Stimulated activated CD8-positive, alpha-beta memory T cell treated with anti-CD3 and anti-CD28 coated beads, Interleukin-12 subunit alpha, Interleukin-12 subunit beta, amount 100 ng/mL, for 4 hours (primary cell): ENCODE results near the gene SP140L.
"Not testable (repeated sequence)": the region's sequence is repeated elsewhere in the genome, so short reads cannot be mapped to it uniquely, and the experiment has no call there.

ENCODE experiments used
- DNase-seq: peaks from one replicate; pipeline ENCODE4 v3.0.0-alpha.2; 2020; ENCODE audit warnings: low read depth

Gene SP140L

DNA sequence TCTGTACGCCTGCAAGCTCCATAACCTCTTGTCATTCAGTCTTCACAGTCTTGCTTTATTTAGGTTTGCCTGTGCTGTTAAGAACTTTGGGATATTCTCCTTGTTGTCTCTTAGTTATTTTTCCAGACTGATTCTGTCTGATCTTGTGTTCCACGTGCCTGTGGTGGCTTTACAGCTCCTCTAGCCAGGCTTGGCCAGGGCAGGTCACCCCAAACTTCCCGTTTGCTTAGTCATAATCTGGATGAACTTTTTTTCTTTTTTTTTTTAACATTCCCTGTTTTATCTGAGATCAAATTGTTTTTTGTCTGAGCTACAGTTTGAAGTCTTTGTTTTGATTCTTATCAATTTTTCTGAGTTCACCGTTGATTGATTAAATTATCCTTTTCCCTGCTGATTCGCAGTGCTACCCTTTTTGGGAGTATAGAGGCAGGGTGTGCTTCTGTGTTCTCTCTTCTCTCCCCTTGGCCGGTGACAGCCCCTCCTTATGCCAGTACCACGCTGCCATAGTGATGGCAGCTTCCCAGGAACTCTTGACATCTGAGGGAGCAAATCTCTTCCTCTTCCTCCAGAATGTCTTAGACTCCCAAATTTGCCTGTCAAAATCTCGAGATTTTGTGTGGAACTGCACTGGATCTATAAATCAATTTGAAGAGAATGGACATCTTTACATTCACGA lies 91.5 kb downstream of the SP140L start:
- no peak for DNase-seq

DNA sequence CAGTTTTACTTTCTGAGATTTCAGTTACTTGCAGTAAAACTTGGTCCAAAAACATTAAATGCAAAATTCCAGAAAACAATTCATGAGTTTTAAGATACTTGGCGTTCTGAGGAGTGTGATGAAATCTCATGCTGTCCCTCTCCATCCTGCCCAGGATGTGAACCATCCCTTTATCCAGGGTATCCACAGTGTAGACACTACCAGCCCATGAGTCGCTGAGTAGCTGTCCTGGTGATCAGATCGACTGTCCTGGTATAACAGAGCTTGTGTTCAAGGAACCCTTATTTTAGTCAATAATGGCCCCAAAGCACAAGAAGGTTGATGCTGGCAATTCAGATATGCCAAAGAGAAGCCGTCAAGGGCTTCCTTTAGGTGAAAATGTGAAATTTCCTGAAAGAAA lies 92.2 kb downstream of the SP140L start:
- no peak for DNase-seq

DNA sequence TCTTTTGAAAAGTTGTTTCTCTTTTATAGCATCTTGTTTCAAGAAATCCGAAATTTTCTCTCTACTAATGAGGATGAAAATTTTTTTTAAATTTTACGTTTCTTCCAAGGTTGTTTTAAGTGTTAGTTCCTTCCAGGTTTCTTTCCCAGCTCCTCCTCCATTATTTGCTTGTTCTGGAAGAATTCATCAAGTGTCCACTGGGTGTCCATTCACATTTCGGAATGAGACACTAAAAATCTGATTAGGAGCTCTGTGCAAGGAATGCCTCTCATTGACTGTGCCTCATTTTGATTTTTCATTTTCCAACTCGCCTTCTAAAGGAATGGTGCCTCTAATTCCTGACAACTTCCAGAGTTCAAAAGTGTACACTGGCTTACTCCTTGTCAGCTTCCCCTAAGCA lies 95.2 kb downstream of the SP140L start:
- DNase-seq, result no peak

DNA sequence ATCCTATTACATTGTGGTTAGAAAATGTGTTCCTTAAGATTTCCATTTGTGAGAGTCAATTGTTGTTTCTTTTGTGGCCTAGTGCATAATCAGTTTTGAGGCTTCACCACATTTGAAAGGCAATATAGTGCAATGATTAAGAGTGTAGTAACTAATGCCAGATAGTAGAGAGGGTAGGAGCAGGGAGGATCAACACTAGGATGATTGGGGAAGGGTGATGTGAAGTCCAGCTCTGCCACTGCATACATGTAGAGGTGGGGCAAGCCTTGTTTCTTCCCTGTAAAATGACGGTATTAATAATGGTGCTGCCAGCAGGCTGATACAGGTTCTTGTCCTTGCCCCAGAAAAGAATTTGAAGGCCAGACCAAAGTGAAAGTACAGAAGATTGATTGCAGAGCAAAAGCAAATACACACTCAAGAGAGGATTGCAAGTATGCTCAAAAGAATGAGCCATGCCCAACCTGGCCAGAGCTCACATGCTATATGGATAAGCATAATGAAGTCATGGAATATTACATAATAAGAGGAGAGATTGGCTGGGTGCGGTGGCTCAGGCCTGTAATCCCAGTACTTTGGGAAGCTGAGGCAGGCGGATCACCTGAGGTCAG lies 97.0 kb downstream of the SP140L start:
- no peak for DNase-seq

DNA sequence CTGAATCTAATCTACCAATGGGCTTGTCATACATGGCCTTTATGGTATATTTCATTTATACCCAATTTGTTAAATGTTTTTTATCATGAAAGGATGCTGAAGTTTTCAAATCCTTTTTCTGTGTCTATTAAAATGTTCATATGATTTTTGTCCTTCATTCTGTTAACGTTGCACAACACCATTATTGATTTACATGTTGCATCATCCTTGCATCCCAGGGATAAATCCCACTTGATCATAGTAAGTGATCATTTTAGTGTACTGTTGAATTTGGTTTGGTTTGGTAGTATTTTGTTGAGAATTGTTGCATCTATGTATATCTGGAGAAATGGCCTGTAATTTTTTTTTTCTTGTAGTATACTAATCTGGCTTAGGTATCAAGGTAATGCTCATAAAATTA lies 98.4 kb downstream of the SP140L start:
- DNase-seq, result no peak

DNA sequence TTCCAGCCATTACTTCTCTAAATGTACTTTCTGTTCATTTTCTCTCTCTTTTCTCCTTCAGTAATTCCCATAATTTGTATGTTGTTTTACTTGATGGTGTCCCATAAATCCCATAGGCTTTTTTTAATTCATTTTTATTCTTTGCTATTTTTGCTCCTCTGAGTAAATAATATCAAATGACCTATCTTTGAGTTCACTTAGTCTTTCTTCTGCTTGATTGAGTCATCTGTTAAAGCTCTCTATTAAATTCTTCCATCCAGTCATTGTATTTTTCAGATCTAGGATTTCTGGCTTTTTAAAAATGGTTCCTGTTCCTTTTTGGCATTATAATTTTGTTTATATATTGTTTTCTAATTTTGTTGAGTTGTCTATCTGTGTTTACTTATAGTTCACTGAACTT lies 102.5 kb downstream of the SP140L start:
- DNase-seq, result no peak

DNA sequence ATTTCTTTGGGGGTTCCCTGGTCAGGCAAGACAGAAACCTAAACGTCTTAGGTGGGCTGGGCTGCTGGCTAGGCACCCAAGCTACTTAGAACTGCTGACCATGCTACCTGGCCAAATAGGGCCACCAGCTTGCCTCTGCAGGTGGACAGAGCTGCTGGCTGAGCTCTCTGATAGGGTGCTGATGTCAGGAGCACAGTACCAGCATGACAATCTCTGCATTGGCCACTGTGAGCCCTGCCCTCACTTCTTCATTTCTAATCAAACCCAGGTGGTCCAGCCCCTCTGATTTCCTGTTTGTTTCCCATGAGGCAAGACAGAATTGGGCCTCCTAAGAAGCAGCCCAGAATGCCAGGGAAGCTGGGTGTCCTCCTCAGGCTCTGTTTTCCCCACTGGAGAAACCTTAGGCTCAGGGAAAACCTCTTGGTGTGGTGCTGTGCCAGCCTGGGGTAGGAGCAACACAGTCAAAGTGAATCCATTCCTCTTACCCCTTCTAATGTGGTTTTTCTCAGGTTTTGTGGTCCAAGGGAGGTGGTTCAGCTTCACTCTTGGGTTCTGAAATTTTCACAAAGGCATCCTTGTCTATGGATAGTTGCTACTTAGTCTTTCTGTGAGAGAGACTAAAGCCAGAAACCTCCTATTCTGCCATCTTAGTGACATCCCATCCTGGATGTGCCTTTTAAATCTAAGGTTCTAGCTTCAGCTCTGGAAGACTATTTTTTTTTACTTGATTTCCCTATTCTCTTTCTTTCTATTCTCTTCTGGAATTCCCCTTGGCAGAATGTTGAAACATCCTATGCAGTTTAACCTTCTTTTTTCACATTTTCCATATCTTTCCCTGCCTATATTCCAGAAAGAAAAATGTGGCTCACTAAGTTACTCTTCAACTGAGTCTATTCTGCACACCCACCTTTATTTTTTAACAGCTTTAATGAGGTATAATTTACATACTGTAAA lies 104.2 kb downstream of the SP140L start:
- DNase-seq, result no peak

DNA sequence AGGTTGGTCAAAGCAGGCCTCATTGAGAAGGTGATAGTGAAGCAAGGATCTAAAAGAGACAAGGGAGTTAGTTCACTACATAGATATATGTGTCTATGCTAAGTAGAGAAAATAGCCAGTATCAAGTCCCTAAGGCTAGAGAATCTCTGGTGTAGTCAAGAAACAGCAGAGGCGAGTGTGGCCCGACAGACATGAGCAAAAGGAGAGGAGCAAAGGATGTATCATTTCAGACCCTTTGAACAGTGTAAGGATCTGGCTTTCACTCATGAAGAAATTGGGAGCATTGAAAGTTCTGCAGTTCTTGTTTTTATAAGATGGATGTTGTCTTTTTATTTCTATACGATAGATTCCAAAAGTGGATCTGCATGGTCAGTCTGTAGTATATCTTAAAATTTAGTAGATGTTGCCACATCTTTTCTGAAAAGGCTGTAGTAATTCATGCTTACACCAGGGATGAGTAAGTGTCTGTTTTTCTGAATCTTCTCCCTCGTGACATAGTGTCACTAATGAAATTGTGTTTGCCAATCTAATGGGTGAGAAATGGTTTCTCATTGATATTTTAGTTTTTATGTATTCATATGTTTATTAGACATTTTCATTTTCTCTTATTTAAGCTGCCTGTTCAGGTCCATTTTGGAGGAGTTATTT lies 107.8 kb downstream of the SP140L start:
- no peak for DNase-seq

DNA sequence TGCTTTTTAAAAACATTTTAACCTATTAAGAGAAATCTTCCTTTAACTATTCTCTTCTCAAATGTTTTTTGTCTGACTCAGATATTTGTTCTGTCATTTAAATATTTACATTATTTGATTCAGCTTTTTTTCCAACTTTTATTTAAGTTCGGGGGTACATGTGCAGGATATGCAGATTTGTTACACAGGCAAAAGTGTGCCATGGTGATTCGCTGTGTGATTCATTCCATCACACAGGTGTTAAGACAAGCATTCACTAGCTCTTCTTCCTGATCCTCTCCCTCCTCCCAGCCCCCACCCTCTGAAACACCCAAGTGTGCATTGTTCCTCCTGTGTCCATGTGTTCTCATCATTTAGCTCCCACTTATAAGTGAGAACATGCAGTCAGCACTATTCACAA lies 108.4 kb downstream of the SP140L start:
- DNase-seq, result no peak

DNA sequence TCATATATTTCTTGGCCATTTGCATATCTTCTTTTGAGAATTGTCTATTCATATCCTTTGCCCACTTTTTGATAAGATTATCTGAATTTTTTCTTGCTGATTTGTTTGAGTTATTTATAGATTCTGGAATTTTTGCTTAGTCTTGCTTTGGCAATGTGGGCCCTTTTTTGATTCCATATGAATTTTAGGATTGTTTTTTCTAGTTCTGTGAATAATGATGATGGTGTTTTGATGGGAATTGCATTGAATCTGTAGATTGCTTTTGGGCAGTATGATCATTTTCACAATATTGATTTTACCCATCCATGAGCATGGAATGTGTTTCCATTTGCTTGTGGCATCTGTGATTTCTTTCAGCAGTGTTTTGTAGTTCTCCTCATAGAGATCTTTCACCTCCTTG lies 112.1 kb downstream of the SP140L start:
- DNase-seq, result not testable (repeated sequence)

DNA sequence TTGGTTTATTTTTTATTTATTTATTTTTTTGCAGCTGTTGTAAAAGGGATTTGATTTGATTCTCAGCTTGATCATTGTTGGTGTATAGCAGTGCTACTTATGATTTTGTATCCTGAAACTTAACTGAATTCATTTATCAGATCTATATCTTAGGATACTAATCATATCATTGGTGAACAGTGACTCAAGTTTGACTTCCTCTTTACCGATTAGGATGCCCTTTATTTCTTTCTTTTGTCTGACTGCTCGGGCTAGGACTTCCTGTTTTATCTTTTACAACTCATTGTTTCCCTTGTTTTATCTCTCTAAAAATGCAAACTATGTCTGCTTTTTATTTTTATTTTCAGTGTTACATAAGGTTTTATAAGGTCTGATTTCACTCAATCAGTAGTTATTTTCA lies 112.6 kb downstream of the SP140L start:
- no peak for DNase-seq

DNA sequence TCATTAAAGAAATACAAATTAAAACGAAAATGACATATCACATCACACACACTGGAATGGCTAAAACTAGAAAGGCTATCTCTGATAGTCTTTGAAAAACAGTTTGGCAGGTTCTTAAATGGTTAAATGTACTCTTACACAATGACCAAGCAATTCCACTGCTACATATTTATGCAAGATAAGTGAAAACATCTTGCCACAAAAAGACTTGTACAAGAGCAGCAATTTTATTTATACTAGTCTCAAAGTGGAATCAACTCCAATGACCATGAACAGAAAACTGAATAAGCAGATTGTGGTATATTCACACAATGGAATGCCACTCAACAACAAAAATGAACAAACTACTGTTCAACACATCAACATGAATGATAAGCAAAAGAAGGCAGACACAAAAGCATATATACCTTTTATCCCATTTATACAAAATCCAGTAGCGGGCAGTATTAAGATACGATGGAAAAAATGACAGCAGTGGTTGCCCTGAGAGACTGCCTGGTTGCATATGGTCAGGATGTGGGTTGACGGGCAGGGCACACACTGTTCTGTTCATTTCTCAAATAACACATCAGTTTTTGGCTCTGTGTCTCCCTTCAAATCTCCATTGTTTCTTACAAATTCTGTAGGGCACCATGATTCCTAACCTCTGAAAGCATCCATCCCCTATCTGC lies 114.4 kb downstream of the SP140L start:
- peak; percentile 18 for DNase-seq

DNA sequence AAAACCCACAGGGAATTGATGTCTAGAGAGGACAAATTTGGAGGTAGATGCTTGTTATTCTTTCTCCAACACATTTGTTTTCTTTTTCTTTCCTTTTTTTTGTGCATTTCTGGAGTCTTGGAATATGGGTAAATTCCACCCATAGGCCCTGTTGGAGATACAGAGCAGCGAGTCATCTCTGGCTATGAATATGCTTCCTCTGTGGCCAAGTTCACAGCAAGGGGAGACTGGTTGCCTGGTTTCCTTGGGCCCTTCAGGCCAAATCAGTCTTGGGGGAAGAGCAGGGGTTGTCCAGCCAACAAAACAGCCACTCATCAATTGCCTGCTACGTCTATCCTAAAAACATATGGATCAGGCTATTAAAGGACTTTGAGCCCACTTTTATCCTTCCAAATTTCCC lies 116.5 kb downstream of the SP140L start:
- no peak for DNase-seq

DNA sequence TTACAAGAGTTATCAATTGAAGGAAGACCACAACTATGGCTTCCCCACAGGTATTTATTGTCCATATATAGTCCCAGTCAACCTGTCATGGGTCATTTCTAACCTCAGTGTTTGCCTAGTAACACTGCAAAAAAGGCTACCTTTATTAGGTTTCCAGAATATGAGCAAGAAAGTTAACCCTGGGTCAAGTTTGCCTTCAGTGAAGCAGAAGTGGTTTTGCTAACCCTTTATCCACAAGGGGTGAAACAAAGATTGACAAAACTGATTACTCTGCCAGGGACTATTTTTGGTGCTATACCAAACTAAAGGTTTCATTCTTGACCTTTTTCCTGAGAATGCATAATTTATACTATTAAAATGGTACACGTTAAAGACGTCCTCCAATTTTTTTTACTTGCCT lies 117.8 kb downstream of the SP140L start:
- DNase-seq, result no peak

DNA sequence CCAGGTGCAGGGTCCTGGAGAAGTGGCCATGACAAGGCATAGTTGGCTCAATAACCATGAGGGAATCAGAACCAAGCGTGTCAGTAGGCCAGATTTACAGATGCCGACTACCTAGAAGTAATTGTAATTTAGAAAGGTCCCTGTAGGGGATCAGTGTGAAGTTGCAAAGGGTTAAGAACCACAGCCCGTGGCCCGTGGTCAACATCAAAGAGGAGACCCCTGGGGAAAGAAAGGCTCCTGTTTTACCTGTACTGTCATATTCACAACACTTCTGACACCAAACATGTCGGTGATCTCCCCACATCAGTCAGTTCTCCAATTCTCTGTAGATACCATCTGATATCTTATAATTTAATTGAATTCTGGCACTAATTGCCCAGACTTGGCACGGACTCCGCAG lies 120.0 kb downstream of the SP140L start:
- DNase-seq, result no peak

DNA sequence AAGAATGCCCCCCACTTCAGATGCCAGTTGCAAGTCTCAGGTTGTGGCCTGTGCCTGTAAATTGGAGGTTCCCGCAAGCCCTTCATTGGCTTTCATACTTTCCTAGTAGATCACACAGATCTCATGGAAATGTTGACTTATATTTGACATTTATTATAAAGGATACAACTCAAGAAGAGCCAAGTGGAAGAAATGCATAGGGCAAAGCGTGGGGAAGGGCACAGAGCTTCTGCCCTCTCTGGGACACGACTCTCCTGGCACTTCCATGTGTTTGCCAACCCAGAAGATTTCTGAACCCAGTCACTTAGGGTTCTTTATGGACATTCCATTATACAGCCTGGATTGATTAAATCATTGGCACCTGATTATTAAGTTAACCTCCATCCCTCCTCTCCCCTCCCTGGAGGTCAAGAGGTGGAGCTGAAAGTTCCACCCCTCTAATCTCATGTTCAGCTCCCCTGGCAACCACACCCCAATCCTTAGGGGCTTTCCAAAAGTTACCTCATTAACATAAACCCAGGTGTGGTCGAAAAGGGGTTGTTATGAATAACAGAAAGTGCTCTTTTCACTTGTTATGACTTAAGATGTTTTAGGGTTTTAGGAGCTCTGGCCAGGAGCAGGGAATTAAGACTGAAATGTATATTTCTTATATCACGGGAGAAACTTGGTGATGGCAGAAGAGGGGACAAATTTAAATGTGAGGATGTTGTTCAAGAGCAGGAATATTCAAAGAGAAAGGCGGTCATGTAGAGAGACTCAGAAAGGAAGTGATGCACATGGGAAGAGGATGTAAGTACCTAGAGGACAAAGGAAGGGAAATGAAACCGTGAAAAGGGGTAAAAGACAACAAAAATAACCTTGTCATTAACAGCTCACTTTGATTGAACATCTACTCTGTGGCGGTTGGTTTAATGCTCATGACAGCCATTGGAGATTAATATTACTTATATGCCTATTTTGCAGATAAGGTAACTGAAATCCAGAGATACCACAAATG lies 120.8 kb downstream of the SP140L start:
- DNase-seq, result no peak

DNA sequence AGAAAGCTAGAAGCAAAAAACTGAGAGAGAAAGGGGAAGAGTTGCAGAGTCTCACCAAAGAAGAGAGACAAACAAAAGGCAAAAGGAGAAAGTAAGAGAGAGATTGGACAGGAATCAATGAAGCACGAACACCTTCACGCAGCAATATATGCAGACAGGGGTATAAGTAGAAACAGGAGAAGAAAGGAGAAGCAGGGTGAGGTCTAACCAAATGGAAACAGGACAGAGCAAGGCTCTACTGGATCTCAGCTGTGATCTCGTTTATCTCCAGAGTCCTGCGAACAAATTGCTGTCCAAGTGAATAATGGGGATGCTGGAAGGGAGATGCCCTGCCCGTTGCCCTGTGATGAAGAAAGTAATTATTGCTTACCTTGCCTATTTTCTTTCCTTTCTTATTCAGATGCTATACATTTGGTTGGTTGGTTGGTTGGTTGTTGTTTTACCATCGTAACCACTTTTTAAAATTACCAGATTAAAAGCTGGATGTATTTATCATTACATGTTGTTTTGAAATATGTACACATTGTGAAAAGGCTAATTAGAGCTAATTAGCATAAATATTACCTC lies 123.0 kb downstream of the SP140L start:
- DNase-seq, result no peak

DNA sequence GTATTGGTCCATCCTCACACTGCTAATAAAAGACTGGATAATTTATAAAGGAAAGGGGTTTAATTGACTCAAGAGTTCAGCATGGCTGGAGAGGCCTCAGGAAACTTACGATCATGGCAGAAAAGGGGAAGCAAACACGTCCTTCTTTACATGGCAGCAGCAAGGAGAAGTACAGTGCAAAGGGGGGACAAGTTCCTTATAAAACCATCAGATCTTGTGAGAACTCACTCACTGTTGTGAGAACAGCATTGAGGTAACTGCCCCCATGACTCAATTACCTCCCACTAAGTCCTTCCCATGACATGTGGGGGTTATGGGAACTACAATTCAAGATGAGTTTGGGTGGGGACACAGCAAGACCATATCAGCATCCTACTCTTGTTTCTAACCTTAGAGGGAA lies 126.0 kb downstream of the SP140L start:
- no peak for DNase-seq
